ENCODE data around the gene ADRM1. TPM values are rescaled to one million over a fixed set of nuclear protein-coding genes. Genes with fewer than 3 reads are reported as not detected.

Gene ADRM1
- total RNA-seq, 1 experiment from 2014 or later: 200 TPM

- in situ Hi-C loops (cut with HindIII; ENCODE audit: low pct_unique_long_range_greater_than_20kb, low sequenced_read_pairs): no loop called here
- DNase-seq (ENCODE audit: low read depth, low spot score): no peak
Measured at GRCh38 chr20:62274332-62274950, 28.4 kb upstream of the ADRM1 start.

- no peak for DNase-seq (ENCODE audit: low read depth, low spot score)
- in situ Hi-C loops (cut with HindIII; ENCODE audit: low pct_unique_long_range_greater_than_20kb, low sequenced_read_pairs): loop anchor here (25.0 kb wide), 1 partner anchor 88 kb away; the partner anchor contains the start of gene MTG2
Measured at GRCh38 chr20:62275219-62275618, 27.6 kb upstream of the ADRM1 start.

GRCh38 chr20:62276439-62276838 lies 26.4 kb upstream of the ADRM1 start:
- in situ Hi-C loops (cut with HindIII; ENCODE audit: low pct_unique_long_range_greater_than_20kb, low sequenced_read_pairs): loop anchor here (25.0 kb wide), 1 partner anchor 89 kb away; the partner anchor contains the start of gene MTG2
- DNase-seq (ENCODE audit: low read depth, low spot score): no peak

- in situ Hi-C loops (cut with HindIII; ENCODE audit: low pct_unique_long_range_greater_than_20kb, low sequenced_read_pairs): loop anchor here (25.0 kb wide), 1 partner anchor 90 kb away; the partner anchor contains the start of gene MTG2
- no peak for DNase-seq (ENCODE audit: low read depth, low spot score)
Measured at GRCh38 chr20:62277253-62277652, 25.5 kb upstream of the ADRM1 start.

GRCh38 chr20:62280303-62280702 lies 22.5 kb upstream of the ADRM1 start:
- DNase-seq (ENCODE audit: low read depth, low spot score): no peak
- in situ Hi-C loops (cut with HindIII; ENCODE audit: low pct_unique_long_range_greater_than_20kb, low sequenced_read_pairs): loop anchor here (25.0 kb wide), 1 partner anchor 93 kb away; the partner anchor contains the start of gene MTG2

DNA sequence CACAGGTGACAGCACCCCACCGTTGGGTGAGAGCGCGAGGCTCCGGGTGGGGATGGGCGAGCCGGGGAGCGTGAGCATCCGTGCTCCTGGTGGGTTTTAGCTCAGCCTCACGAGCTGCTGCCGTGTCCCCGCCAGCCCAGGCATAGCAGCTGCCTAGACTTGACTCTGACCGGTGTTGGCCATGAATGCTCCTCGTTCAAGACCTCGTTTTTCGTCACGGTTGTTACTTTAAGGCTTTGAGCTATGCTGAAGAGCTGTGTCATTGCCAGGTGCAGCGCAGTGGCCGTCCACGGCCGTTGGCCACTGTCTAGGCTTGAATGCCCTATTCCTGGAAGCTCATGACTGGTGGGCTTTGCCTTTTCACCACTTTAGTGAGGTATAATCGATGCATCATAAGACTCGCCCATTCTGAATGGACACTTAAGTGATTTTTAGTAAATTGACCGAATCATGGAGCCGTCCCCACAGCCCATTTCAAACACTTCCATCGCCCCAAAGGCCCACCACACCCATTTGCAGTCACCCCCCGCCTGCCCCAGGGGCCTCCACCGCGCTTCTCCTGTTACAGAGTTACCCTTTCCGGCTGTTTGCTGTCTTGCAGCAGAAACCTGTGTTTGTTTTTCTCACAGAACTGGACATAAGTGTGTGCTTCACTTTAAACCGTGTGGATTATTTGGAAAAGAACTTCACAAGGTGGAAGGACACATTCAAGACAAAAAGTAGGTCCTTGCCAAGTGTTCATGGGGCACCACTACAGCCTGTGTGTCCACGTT lies 21.4 kb upstream of the ADRM1 start:
- in situ Hi-C loops (cut with HindIII; ENCODE audit: low pct_unique_long_range_greater_than_20kb, low sequenced_read_pairs): loop anchor here (25.0 kb wide), 1 partner anchor 94 kb away; the partner anchor contains the start of gene MTG2

GRCh38 chr20:62282103-62282502 lies 20.7 kb upstream of the ADRM1 start:
- in situ Hi-C loops (cut with HindIII; ENCODE audit: low pct_unique_long_range_greater_than_20kb, low sequenced_read_pairs): loop anchor here (25.0 kb wide), 1 partner anchor 95 kb away; the partner anchor contains the start of gene MTG2
- no peak for DNase-seq (ENCODE audit: low read depth, low spot score)

More for the DNA sequence above, 21.4 kb upstream of the ADRM1 start:
- no peak for DNase-seq (ENCODE audit: low read depth, low spot score)

GRCh38 chr20:62282877-62283503 lies 19.8 kb upstream of the ADRM1 start:
- in situ Hi-C loops (cut with HindIII; ENCODE audit: low pct_unique_long_range_greater_than_20kb, low sequenced_read_pairs): loop anchor here (25.0 kb wide), 1 partner anchor 96 kb away; the partner anchor contains the start of gene MTG2
- no peak for DNase-seq (ENCODE audit: low read depth, low spot score)

DNA sequence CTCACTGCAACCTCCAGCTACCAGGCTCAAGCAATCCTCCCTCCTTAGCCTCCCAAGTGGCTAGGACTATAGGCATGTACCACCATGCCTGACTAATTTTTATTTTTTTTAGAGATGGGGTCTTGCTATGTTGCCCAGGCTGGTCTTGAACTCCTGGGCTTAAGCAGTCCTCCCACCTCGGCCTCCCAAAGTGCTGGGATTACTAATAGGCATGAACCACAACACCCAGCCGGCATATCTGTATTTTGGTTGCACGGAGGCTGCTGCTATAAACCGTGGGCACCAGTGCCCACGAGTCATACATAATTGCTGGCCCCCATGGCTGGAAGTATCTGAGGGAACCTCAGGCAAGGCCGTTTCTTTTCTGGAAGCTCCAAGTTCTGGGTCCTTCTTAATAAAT lies 18.3 kb upstream of the ADRM1 start:
- in situ Hi-C loops (cut with HindIII; ENCODE audit: low pct_unique_long_range_greater_than_20kb, low sequenced_read_pairs): loop anchor here (25.0 kb wide), 1 partner anchor 97 kb away; the partner anchor contains the start of gene MTG2
- DNase-seq (ENCODE audit: low read depth, low spot score): no peak

DNA sequence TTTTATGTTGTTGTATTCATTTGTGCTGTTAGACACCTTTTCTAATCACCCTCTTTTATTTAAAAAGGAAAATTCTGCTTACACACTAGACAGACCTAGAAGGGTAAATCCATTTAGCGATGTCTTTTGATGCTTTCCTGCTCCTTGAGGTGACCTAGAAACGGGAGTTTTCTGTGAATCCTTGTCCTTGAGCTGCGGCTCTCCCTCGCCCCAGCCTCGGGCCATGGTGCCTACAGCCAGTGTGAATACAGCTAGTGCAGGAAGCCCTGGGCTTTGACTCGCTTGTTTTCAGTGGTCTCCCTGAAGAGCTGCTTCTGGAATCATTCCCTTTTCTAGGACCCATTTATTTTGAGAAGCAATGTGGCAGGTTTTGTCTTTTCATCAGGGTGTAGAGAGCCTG lies 17.6 kb upstream of the ADRM1 start:
- in situ Hi-C loops (cut with HindIII; ENCODE audit: low pct_unique_long_range_greater_than_20kb, low sequenced_read_pairs): loop anchor here (25.0 kb wide), 1 partner anchor 98 kb away; the partner anchor contains the start of gene MTG2
- DNase-seq (ENCODE audit: low read depth, low spot score): no peak

DNA sequence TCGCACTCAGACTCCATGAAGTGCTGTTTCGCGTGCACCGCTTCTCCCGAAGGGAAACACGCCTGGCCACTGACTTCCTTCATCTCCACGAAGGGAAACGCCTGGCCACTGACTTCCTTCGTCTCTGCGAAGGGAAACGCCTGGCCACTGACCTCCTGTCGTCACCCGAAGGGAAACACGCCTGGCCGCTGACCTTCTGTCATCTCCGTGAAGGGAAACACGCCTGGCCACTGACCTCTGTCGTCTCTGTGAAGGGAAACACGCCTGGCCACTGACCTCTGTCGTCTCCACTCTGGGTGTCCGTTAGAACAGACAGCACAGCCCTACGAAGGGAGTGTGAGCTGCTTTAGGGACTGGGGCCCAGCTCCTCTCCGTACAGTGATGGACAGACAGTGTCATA lies 17.1 kb upstream of the ADRM1 start:
- no peak for DNase-seq (ENCODE audit: low read depth, low spot score)
- in situ Hi-C loops (cut with HindIII; ENCODE audit: low pct_unique_long_range_greater_than_20kb, low sequenced_read_pairs): loop anchor here (25.0 kb wide), 1 partner anchor 98 kb away; the partner anchor contains the start of gene MTG2

GRCh38 chr20:62286493-62287064 lies 16.2 kb upstream of the ADRM1 start:
- in situ Hi-C loops (cut with HindIII; ENCODE audit: low pct_unique_long_range_greater_than_20kb, low sequenced_read_pairs): loop anchor here (25.0 kb wide), 1 partner anchor 99 kb away; the partner anchor contains the start of gene MTG2
- no peak for DNase-seq (ENCODE audit: low read depth, low spot score)

DNA sequence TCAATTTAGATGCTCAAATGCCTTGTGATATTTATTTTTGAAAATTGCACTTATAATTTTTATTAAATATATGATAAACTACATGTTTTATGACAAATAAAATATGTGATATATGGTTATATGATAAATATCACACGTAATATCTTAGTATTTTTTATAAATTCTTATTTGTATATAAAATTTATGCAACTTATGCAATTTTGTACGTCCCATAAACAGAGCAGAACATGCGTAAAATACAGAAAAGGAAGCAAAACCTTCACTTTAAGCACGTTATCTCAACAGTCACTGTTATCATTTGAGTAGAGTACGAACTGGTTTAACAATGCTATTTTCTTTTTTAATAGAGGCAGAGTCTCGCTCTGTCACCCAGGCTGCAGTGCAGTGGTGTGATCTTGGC lies 15.7 kb upstream of the ADRM1 start:
- DNase-seq (ENCODE audit: low read depth, low spot score): no peak
- in situ Hi-C loops (cut with HindIII; ENCODE audit: low pct_unique_long_range_greater_than_20kb, low sequenced_read_pairs): loop anchor here (25.0 kb wide), 1 partner anchor 100 kb away; the partner anchor contains the start of gene MTG2

- in situ Hi-C loops (cut with HindIII; ENCODE audit: low pct_unique_long_range_greater_than_20kb, low sequenced_read_pairs): loop anchor here (25.0 kb wide), 1 partner anchor 101 kb away; the partner anchor contains the start of gene MTG2
Measured at GRCh38 chr20:62287759-62288534, 14.8 kb upstream of the ADRM1 start.

DNA sequence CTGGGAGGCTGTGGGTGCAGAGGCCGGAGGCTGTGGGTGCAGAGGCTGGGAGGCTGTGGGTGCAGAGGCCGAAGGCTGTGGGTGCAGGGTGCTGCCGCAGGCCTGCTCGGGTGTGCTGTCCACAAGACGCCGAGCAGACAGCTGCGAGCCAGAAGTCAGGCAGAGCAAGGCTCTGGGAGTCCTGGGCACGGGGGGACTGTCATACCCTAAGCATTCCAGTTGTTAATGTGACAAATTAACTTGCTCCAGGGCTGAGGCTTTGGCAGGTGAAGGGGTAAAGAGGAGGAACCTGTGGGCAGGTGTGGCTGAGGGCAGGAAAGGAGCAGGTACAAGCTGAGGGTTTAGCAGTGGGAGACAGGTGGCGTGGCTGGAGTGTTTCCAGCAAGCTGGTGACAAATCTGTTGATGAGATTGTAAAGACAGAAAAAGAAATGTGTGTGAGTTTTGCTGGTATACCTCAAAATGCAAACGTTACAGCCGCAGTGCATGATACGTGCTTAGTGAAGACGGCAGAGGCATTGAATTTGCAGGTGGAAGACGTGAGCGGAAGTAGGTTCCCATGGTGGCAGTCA lies 14.2 kb upstream of the ADRM1 start:
- no peak for DNase-seq (ENCODE audit: low read depth, low spot score)
- in situ Hi-C loops (cut with HindIII; ENCODE audit: low pct_unique_long_range_greater_than_20kb, low sequenced_read_pairs): loop anchor here (25.0 kb wide), 1 partner anchor 101 kb away; the partner anchor contains the start of gene MTG2

More at GRCh38 chr20:62287759-62288534, 14.8 kb upstream of the ADRM1 start:
- no peak for DNase-seq (ENCODE audit: low read depth, low spot score)

DNA sequence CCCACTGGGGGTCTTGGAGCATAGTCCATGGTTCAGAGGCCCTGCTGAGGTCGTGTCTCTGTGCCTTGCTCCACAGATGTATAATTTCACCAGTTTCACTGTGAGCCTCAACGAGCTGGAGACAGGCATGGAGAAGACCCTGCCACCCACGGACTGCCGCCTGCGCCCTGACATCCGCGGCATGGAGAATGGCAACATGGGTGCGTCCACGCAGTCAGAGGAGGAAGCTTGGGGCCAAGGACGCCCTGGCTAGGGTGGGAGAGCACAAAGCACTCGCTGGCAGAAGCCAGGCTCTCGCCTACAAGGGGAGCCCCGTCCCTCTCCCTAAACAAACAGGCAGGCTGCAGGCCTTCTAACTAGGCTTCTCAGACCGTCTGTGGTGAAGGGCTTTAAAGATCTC lies 13.7 kb upstream of the ADRM1 start:
- in situ Hi-C loops (cut with HindIII; ENCODE audit: low pct_unique_long_range_greater_than_20kb, low sequenced_read_pairs): loop anchor here (25.0 kb wide), 1 partner anchor 102 kb away; the partner anchor contains the start of gene MTG2
- DNase-seq (ENCODE audit: low read depth, low spot score): no peak
